NCI-H128 (cell line): ENCODE results near the gene PFN3.
"Not testable (repeated sequence)": the region's sequence is repeated elsewhere in the genome, so short reads cannot be mapped to it uniquely, and the experiment has no call there.

Experiments used
- DNase-seq: peaks from one replicate; lab custom pipeline; 2025; ENCODE audit not compliant: unreplicated experiment; lab: John Stamatoyannopoulos, UW

Gene PFN3

GRCh38 chr5:177361418-177362291 lies 38.8 kb downstream of the PFN3 start:
- no peak for DNase-seq

DNA sequence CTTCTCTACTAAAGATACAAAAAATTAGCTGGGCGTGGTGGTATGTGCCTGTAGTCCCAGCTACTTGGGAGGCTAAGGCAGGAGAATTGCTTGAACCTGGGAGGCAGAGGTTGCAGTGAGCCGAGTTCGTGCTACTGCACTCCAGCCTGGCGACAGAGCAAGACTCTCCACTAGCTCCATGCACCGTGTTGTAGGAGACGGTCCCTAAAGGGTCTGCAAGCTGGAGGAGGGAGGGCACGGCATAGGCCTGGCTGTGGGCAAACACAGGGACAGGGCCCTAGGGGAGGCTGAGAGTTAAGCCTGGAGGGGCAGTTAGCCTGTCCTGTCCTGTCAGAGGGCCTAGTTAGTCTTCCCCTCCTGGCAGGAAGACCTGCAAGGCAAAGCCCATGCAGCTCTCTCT lies 39.7 kb downstream of the PFN3 start:
- not testable (repeated sequence) for DNase-seq

DNA sequence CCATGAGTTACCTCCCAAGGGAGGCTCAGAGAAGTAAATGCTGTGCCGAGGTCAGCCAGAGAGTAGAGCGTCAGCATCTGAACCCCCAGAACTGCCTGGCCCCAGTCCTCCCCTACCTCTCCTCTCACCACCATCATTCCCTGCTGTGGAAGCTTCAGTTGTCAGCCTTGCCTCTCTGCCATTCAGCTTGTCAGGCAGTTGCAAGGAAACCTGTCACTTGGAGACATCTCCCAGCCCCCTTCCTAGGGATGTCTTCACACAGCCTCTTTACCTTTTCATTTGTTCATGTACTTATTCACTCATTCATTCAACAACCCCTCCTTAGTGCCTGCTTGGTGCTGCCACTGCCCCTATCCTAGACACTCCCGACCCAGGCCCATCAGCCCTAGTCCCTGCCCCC lies 40.6 kb downstream of the PFN3 start:
- no peak for DNase-seq

DNA sequence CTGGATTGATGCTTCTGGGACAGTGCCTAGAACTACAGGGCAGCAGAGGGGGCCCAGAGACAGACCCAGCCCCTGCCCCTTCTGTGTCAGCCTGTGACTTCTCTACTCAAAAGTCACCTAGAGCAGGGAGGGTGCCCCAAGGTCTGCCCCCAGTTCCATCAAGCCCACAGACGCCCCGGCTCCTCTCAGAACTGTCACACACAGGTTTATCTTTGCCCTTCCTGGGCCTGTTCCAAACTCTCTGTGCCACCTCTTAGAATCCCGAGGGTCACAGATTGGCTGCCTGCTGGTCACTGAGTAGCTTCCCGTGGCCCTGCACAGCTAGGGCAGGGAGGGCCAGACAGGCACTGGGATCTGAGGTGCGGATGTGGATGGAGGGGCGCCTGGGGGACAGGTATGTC lies 41.0 kb downstream of the PFN3 start:
- DNase-seq: no peak

DNA sequence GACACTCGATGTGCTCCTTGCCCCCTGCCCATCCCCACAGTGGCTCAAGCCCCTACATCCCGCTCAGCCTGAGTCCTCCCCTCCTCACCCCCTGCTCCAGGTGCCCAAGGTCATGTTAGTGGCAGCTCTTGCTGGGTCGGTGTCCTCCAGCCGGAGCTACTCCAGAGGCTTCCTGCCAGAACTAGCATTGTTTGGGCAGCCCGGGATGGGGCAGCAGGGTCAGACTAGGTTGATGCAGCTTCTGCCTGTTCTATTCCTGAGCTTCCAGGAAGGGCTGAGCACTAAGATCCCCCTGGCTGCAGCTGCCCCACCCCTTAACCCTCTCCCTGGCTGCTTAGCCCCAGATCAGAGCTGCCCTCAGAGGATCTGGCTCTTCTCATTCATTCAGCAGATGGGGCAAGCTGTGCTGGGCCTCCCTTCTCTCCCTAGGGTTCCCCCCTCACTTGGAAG lies 42.1 kb downstream of the PFN3 start:
- no peak for DNase-seq

DNA sequence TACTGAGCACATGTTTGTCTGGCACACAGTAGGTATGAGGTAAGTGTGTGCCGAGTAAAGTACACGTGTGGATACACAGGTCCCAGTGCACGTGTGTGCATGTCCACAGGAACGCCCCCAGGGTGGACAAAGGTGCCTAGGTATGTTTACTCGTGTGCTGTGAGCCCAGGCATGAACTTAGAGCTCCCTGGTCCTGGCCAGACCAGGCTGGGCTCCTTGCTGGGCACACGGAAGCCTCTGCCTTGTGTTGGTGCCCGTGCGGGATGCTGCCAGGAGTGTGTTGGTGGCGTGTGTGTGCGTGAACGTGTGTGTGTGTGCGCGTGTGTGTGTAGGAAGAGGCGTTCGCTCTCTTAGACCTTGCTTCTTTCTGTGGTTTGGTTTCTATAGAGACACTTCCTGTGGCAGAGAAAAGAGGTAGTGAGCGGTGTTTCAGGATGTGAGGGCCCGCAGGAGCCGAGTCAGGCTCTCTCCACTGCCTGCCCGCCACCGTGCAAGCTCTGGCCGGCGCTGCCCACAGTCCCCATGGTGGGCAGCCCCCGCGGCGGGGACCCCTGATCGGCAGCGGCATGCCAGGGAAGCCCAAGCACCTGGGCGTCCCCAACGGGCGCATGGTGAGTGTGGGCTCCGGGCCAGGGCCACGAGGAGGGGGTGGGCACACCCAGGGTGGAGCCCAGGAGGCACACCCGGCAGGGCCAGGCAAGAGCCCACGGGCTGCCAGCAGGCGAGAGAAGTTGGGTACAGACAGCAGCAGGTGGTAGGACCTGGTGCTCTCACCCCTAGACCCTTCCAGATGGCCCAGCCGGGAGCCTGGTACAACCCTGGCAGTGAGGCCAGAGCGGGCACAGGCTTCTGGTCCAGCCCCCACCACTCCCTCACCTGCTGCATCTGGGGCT lies 42.8 kb downstream of the PFN3 start, which contains the start of gene RGS14:
Gene RGS14 (plus strand): TSS at position 466 of the 893 bp plus-strand sequence. CDS start 101 bp downstream, at position 567.
- no peak for DNase-seq

DNA sequence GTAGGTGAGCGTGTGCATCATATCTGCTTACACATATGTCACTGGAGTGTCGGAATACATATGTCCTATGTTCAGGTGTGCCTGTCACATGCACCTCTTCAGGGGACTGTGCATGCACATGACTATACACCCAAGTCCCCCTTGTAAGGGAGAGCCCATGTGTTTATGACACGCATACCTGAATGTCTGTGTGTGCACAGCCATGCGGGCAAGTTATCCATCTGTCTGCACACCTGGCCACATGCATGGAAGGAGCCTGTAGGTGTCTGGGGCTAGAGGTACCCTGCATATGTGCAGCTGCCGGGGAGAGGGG lies 43.4 kb downstream of the PFN3 start:
- DNase-seq: no peak

DNA sequence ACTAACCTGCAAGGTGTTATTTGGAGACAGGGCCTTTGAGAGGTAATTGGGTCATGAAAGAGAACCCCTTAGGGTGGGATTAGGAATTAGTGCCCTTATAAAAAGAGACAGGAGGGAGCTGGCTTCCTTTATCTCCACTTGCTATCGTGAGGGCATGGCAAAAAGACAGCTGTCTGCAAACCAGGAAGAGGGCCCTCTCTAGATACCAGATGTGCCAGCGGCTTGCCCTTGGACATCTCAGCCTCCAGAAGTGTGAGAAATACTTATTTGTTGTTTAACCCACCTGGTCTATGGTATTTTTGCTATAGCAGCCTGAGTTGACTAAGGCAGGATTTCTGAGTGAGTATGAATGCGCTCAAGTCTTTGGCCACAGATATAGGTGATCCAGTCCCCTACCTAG lies 43.7 kb downstream of the PFN3 start:
- no peak for DNase-seq

- no peak for DNase-seq
Measured at GRCh38 chr5:177355868-177356168, 44.6 kb downstream of the PFN3 start.

DNA sequence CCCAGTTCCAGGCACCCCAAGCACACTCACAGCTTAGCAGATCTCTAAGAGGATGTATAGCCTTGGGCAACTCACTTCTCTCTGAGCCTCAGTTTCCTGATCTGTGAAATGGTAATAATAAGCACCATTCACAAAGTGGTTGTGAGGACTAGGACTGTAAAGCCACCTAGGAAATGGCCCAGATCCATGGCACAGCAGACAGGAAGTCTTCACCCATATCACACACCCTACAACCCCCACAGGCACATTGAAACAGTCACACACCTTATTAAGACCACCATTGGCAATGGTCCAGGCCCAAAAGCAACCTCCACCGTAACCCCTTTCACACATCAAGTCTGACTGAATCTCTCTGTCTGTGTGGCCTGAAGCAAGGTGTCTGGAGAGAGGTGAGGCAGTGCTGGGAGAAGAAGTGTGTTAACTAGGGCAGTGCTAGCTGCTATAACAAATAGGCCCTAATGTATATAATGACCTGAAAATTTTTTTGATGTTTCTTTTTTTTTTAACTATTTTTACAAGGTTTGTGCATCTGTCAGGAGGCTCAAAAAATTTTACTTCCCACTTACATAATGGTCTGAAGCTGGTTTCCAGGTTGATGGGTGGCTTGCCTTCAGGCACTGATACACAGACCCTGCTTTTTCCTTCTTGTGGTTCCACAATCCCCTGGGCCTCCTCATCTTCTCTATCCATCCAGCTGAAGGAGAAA lies 45.1 kb downstream of the PFN3 start:
- no peak for DNase-seq

DNA sequence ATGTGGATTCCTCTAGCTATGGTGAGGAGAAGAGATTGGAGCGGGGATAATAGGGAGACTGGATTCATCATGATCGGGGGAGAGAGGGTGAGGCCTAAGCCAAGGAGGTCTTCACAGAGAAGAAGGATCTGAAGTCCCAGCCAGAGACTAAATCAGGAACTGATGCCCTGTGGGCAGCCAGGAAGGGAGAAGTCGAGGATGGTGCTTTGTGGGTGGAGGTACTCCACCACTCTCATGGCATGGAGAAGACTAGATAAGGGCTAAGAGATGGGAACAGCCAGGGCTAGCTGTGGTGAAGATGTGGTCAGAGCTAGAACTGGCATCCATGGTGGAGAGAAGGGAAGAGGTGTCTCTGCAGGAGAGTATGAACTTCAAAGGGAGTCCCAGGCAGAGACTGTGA lies 45.8 kb downstream of the PFN3 start:
- no peak for DNase-seq

DNA sequence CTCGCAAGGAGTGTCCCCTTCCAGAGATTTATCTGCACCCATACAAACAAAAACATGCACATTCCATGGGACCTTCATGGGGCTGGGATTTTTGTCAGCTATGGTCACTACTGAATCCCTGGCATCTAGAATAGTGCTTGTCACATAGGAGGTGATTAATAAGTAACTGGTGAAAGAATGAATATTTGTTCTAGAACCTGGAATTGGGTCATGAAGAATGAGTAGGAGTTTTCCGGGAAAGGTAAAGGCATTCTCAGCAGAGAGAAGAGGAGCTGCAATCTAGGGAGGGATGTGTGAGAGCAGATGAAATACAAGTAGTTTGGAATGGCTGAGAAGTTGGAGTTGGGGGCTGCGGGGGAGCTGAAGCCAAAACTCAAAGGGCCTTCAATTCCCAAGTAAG lies 46.2 kb downstream of the PFN3 start:
- no peak for DNase-seq

DNA sequence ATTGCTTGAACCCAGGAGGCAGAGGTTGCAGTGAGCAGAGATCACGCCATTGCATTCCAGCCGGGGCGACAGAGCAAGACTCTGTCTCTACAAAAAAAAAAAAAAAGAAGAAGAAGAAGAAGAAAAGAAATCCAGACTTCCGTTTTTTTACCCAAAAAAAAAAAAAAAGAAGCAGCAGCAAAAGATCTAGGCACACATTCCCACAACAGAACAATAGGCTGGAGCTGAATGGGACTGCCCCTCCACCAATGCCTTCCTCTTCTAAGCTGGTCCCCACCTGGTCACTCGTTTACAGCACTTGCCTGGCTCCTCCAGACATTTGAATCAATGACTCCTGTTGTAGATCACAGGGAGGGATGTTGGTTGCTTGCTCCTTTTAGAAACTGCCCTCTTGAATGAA lies 47.4 kb downstream of the PFN3 start:
- no peak for DNase-seq

- DNase-seq: peak; percentile 75
Measured at GRCh38 chr5:177351392-177352329, 48.8 kb downstream of the PFN3 start, which contains the start of gene LMAN2. LMAN2 (minus strand) TSS chr5:177351668; CDS start chr5:177351647, 21 bp downstream.

DNA sequence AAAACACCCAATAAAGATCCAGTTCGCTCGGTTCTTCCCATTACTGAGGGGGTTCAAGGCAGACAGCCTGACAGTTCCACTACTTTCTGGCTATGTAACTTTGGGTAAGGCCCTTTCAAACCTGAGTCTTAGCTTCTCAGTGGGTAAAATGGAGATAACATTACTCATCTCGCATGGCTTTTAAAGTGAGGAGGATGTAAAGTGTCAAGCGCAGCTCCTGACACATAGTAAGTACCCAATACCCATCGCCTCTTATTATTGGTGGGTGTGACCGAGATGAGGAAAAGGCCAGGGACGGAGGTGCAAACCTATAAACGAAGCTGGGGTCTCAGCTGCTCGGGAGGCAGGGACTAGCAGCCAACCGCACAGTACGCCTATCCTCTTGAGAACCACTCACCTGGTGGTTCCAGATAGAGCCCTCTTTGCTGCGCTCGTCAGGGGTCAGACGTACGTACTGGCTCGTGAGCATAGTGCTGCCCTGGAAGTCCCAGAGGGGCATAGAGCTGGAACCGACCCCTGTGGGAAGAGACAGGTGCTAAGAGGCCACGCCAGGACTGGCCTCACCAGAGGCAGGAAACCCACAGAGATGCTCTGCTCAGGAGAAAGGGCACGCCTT lies 49.6 kb downstream of the PFN3 start:
- no peak for DNase-seq
